ENCODE results near the gene RETREG2.
"Not testable (repeated sequence)": the region's sequence is repeated elsewhere in the genome, so short reads cannot be mapped to it uniquely, and the experiment has no call there.

Gene RETREG2

GRCh38 chr2:219198974-219199373, 20.9 kb downstream of the RETREG2 start:
- H3K27me3 Mint-ChIP-seq: peaks cover 5% of the 10 kb centered on the region
- peak overlapping the region; percentile 46 for H3K4me3 Mint-ChIP-seq
- H3K36me3 Mint-ChIP-seq (ENCODE audit: low read depth): no peaks in the 10 kb centered on the region
- H3K9me3 Mint-ChIP-seq: peaks cover 4% of the 10 kb centered on the region
- peaks cover 19% of the 10 kb centered on the region for H3K4me1 Mint-ChIP-seq (ENCODE audit: low read depth)
- peak overlapping the region; percentile 34 for H3K27ac Mint-ChIP-seq
- no peak for DNase-seq

- peak overlapping the region; percentile 46 for H3K4me3 Mint-ChIP-seq
- no peak for DNase-seq
- H3K9me3 Mint-ChIP-seq: peaks cover 6% of the 10 kb centered on the region
- H3K27me3 Mint-ChIP-seq: peaks cover 5% of the 10 kb centered on the region
- peaks cover 19% of the 10 kb centered on the region for H3K4me1 Mint-ChIP-seq (ENCODE audit: low read depth)
- H3K27ac Mint-ChIP-seq: peak overlapping the region; percentile 34
- no peaks in the 10 kb centered on the region for H3K36me3 Mint-ChIP-seq (ENCODE audit: low read depth)
Measured at GRCh38 chr2:219199470-219200211, 21.6 kb downstream of the RETREG2 start.

GRCh38 chr2:219200502-219201326, 22.6 kb downstream of the RETREG2 start:
- H3K27me3 Mint-ChIP-seq; H3K36me3 Mint-ChIP-seq (ENCODE audit: low read depth); H3K9me3 Mint-ChIP-seq: not testable (repeated sequence)
- peaks cover 19% of the 10 kb centered on the region for H3K4me1 Mint-ChIP-seq (ENCODE audit: low read depth)
- peak overlapping the region; percentile 73 for H3K4me3 Mint-ChIP-seq
- peak overlapping the region; percentile 88 for H3K27ac Mint-ChIP-seq
- DNase-seq: peak; percentile 61

- H3K4me3 Mint-ChIP-seq; DNase-seq; H3K27me3 Mint-ChIP-seq; H3K9me3 Mint-ChIP-seq; H3K36me3 Mint-ChIP-seq (ENCODE audit: low read depth): not testable (repeated sequence)
- Mint-ChIP-seq H3K4me1 (ENCODE audit: low read depth) (peaks cover 23% of the 10 kb centered on the region), H3K27ac (peak overlapping the region; percentile 88)
Measured at GRCh38 chr2:219201331-219201730, 23.3 kb downstream of the RETREG2 start.

GRCh38 chr2:219204425-219205164, 26.5 kb downstream of the RETREG2 start:
- H3K4me1 Mint-ChIP-seq (ENCODE audit: low read depth): peaks cover 40% of the 10 kb centered on the region
- H3K9me3 Mint-ChIP-seq: peaks cover 6% of the 10 kb centered on the region
- no peak overlapping the region for H3K27ac Mint-ChIP-seq
- H3K4me3 Mint-ChIP-seq: no peak overlapping the region
- DNase-seq: no peak
- H3K36me3 Mint-ChIP-seq (ENCODE audit: low read depth): peaks cover 28% of the 10 kb centered on the region
- H3K27me3 Mint-ChIP-seq: no peaks in the 10 kb centered on the region

- Mint-ChIP-seq H3K4me1 (ENCODE audit: low read depth) (peaks cover 42% of the 10 kb centered on the region), H3K4me3 (peak overlapping the region; percentile 27), H3K36me3 (ENCODE audit: low read depth) (peaks cover 33% of the 10 kb centered on the region), H3K27me3 (no peaks in the 10 kb centered on the region), H3K9me3 (peaks cover 6% of the 10 kb centered on the region), H3K27ac (peak overlapping the region; percentile 98)
- DNase-seq: no peak
Measured at GRCh38 chr2:219205165-219205538, 27.1 kb downstream of the RETREG2 start.

- Mint-ChIP-seq H3K27me3 (no peaks in the 10 kb centered on the region), H3K36me3 (ENCODE audit: low read depth) (peaks cover 41% of the 10 kb centered on the region), H3K9me3 (peaks cover 6% of the 10 kb centered on the region), H3K27ac (peak overlapping the region; percentile 98), H3K4me1 (ENCODE audit: low read depth) (peaks cover 42% of the 10 kb centered on the region), H3K4me3 (peak overlapping the region; percentile 92)
- no peak for DNase-seq
Measured at GRCh38 chr2:219205981-219206327, 27.9 kb downstream of the RETREG2 start.

- H3K36me3 Mint-ChIP-seq (ENCODE audit: low read depth): peaks cover 47% of the 10 kb centered on the region
- H3K27ac Mint-ChIP-seq: peak within 1 kb of the TSS; percentile 98
- no peaks in the 10 kb centered on the region for H3K27me3 Mint-ChIP-seq
- peaks cover 6% of the 10 kb centered on the region for H3K9me3 Mint-ChIP-seq
- peak; percentile 97 for DNase-seq
- peak within 1 kb of the TSS; percentile 92 for H3K4me3 Mint-ChIP-seq
- peaks cover 46% of the 10 kb centered on the region for H3K4me1 Mint-ChIP-seq (ENCODE audit: low read depth)
Measured at GRCh38 chr2:219206328-219207133, 28.5 kb downstream of the RETREG2 start, which contains the start of gene ZFAND2B. Gene ZFAND2B (plus strand): TSS chr2:219206782. CDS start chr2:219206988, 206 bp downstream.

GRCh38 chr2:219207134-219207883, 29.2 kb downstream of the RETREG2 start:
- Mint-ChIP-seq H3K36me3 (ENCODE audit: low read depth) (peaks cover 52% of the 10 kb centered on the region), H3K27me3 (no peaks in the 10 kb centered on the region), H3K4me3 (peak overlapping the region; percentile 92), H3K9me3 (peaks cover 6% of the 10 kb centered on the region), H3K27ac (peak overlapping the region; percentile 98), H3K4me1 (ENCODE audit: low read depth) (peaks cover 50% of the 10 kb centered on the region)
- DNase-seq: no peak

- Mint-ChIP-seq H3K4me3 (peak overlapping the region; percentile 92), H3K27me3 (no peaks in the 10 kb centered on the region), H3K36me3 (ENCODE audit: low read depth) (peaks cover 60% of the 10 kb centered on the region), H3K27ac (peak overlapping the region; percentile 98), H3K9me3 (peaks cover 6% of the 10 kb centered on the region), H3K4me1 (ENCODE audit: low read depth) (peaks cover 50% of the 10 kb centered on the region)
- DNase-seq: no peak
Measured at GRCh38 chr2:219207884-219208740, 30.0 kb downstream of the RETREG2 start.

GRCh38 chr2:219209236-219210195, 31.4 kb downstream of the RETREG2 start:
- Mint-ChIP-seq H3K4me3 (peak overlapping the region; percentile 92), H3K27ac (peak overlapping the region; percentile 98), H3K36me3 (ENCODE audit: low read depth) (peaks cover 74% of the 10 kb centered on the region), H3K9me3 (peaks cover under 1% of the 10 kb centered on the region), H3K4me1 (ENCODE audit: low read depth) (peaks cover 50% of the 10 kb centered on the region), H3K27me3 (no peaks in the 10 kb centered on the region)
- no peak for DNase-seq

Data from activated T-cell treated with anti-CD3 and anti-CD28 coated beads, Interleukin-2, amount 50 U/mL, for 24 hours (primary cell).